Activated T-cell treated with anti-CD3 and anti-CD28 coated beads for 4 hours (primary cell): Measurements from ENCODE around the gene KCNA10.
A peak's percentile ranks its signal among the peaks of the same experiment; 100 is the strongest.

Experiments used
- DNase-seq: peaks from one replicate; pipeline ENCODE4 v3.0.0-alpha.2; 2020

Gene KCNA10

GRCh38 chr1:110495926-110496600 lies 22.9 kb downstream of the KCNA10 start:
- DNase-seq, result peak; percentile 70

GRCh38 chr1:110494522-110495406 lies 24.2 kb downstream of the KCNA10 start:
- DNase-seq, result no peak

DNA sequence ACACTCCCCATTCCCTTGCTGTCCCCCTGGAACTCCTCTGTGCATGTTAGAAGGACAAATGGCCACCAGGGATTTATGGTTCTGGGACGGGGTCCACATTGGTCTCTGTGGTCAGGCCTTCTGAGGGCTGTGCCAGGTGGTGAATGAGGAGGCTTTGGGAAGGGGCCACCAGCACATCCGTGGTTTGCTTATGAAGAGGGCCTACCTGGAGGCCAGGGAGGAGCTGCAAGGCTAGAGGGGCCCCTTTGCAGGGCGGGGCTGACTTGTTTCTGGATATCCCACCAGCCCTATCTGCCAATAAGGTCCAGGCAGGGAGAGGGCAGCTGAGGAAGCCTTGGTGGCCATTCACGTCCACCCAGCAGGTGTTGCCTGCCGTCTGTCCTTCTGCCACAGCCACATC lies 24.9 kb downstream of the KCNA10 start:
- no peak for DNase-seq

DNA sequence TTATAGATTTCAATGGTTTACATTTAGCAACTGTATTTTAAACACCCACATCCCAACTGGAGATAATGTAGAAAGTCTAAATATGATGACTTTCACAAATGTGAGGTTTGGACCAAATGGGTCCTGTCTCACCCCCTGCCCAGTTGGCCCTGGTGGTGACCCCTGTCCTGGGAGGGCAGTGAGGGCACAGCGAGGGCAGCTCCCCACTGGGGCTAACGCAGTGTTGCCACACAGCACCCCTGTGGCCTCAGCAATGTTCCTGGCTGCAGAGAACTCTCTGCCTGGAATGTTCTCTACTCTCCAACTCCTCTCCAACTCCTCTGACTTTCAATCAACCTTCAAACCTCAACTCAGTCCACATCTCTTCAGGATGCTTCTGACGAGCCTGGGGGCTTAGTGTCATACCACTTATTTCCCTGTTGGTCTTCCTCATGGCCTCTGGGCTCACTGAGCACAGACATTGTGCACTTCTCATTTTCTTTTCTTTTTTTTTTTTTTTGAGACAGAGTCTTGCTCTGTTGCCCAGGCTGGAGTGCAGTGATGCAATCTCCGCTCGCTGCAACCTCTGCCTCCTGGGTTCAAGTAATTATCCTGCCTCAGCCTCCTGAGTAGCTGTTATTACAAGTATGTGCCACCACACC lies 25.8 kb downstream of the KCNA10 start:
- no peak for DNase-seq

DNA sequence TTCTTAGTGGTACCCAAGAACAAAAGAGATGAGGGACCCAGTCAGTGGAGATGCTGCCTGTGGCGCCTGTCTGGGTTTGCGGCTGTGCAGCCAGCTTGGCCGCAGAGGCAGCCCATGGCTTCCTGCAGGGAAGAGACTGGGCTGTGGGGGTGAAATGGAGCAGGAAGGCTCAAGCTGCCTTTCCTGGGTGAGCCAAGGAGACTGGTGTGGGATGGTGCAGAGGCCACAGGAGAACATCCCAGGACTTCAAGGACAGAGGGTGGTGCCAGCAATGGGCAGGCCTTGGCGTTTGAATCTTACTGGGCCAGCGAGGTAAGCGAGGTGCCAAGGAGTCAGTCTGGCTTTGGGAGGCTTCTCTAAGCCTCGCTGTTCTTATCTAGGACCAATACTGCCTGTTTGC lies 26.4 kb downstream of the KCNA10 start:
- DNase-seq, result no peak

- DNase-seq, result no peak
These were observed 28.1 kb downstream of the KCNA10 start for GRCh38 chr1:110490791-110491451.

GRCh38 chr1:110489973-110490542 lies 28.9 kb downstream of the KCNA10 start:
- no peak for DNase-seq

DNA sequence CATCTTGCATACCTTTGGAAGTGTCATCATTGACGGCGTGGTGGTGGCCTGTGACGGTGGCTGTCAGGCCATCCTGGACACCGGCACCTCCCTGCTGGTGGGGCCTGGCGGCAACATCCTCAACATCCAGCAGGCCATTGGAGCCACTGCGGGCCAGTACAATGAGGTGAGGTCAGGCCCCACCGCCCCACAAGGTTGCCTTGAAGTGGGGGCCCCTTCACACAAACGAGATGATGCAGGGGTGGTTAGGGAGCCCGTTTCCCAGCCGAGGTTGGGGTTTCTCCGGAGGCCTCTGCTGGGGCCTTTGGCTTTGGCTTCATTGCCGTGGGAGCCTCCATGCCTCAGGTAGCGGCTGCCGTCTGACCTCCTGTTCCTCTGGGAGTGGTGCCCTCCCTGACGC lies 29.6 kb downstream of the KCNA10 start:
- no peak for DNase-seq

DNA sequence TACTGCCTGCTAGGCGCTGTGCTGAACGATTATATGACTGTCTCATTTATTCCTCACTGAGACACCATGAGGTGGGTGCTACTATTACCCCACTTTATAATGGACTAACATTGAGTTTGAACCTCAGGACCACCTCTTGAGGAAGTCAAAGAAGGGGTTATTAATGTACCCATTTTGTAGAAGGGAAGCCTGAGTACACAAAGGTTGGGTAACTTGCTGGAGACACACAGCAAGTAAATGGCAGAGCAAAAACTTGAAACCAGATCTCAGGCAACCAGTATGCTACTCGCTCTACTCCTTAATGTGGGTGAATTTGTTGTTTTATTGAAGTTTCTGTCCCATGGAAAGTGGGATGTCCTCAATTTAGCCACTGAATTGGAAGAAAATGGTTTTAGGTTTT lies 30.1 kb downstream of the KCNA10 start:
- DNase-seq, result no peak

- no peak for DNase-seq
These were observed 30.8 kb downstream of the KCNA10 start for GRCh38 chr1:110488161-110488560.

- no peak for DNase-seq
These were observed 31.2 kb downstream of the KCNA10 start for GRCh38 chr1:110487726-110488125.

DNA sequence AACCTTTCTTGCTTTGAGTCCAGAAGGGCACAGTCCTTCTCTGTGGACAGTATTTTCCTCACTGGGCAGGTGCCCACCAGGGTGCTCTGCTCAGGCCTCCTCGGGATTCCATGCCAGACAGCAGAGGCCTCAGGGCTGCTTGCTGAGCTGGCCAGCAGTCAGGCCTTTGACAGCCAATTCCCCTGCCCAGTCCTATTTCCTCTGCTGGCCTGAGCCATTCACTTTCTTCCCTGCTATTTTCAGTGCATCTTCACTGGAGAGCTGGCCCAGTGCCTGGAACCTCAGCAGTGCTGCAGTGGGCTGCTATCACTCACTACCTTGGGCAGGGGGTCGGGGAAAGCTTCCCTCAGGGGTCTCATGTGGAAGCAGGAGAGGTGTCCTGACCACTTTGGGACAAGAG lies 33.2 kb downstream of the KCNA10 start:
- no peak for DNase-seq

GRCh38 chr1:110484801-110485200 lies 34.2 kb downstream of the KCNA10 start:
- no peak for DNase-seq

- DNase-seq, result no peak
These were observed 35.7 kb downstream of the KCNA10 start for GRCh38 chr1:110483308-110483685.

DNA sequence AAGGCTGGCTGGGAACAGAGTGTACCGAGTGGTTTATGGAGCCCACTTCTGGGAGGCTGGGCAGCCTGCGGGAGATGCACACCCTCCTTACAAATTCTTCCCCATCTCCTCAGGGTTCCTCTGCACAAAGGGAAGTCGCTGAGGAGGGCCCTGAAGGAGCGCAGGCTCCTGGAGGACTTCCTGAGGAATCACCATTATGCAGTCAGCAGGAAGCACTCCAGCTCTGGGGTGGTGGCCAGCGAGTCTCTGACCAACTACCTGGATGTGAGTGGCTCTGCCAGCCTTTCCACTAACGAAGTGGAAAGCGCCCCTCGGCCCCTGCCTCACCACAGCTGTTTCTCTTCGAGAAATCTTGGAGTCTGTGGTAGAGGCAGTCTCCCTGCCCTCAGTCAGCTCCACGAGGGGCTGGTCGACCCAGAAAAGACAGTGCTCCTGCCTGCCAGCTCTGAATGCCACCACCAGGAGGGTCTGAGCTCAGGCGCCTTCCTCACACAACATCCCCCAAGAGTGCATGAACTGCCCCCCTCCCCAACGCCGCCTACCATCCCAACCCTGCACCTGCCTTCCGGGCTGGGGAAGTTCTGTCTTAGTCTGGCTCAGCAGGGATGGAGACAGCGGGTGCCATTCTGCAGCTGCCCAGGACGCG lies 36.2 kb downstream of the KCNA10 start:
- DNase-seq, result no peak

DNA sequence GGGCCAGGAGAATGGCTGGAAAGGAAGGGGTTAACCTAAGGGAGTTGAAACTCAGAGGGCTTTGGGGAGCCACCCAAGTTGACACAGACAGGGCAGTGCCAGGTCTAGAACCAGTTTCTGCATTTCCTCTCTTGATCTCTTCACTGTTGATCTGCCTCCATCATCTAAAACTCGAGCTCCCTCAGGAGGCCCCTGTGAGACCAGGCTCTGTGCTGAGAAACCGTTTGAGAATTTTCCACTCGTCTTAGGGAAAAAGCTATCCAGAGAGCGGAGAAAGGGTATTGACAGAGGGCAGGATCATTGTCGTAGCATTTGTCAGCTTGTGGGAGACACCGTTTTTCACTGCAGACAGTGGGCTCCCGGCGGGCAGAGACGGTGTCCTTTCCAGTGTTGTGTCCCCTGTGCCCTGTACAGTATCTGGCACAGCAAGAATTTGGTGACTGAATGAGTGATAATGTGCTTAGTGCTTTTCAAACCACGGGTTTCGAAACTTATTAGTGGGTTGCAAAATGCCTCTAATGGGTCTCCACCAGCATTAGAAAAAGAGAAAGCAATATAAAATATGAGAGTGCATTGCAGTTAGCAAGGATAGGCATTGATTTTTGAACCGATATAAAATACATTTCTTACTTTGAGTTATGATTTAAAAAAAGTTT lies 36.9 kb downstream of the KCNA10 start:
- no peak for DNase-seq

DNA sequence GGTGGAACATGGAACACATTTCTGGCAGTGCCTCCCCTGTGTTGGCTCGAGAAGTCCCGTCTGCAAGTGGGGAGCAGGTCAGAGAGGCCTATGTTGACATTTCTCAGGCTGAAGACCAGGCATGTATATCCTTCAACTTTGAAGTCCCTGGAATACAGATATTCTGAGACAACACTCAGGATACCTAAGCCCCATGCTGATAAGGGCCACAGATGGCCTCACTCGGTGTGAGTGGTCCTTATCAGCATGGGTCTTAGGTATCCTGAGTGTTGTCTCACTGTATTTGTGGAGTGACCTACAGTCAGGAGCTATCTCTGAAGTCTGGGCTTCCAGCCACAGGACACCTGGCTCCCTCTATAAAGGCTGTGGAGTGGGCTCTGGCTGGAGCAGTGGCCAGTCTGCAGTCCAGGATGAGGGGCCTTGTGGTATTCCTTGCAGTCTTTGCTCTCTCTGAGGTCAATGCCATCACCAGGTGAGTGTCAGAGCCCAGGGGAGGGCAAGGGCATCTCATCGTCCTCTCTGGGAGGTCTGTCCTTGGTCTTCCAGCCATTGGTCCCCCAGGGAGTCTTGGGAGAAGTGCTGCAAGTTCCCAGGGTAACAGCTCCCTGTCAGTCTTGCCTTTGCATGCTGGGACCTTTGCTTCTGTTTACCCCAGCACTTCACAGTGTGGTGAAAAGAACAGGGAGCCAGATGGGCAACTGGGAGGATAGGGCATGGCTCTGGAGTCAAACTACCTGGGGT lies 38.4 kb downstream of the KCNA10 start:
- DNase-seq, result no peak

GRCh38 chr1:110478886-110479285 lies 40.1 kb downstream of the KCNA10 start:
- DNase-seq, result no peak

- no peak for DNase-seq
These were observed 40.9 kb downstream of the KCNA10 start for GRCh38 chr1:110477967-110478640.

- no peak for DNase-seq
These were observed 41.5 kb downstream of the KCNA10 start for GRCh38 chr1:110477445-110477957.
